HepG2 (cell line): ENCODE measurements around the gene SYNE2. TPM values are rescaled to one million over a fixed set of nuclear protein-coding genes. Genes with fewer than 3 reads are reported as not detected.

ENCODE experiments used
- ATAC-seq: fragments of 200-7000 bp; cut with Tn5 transposase; 3 replicates; pipeline ENCODE4 v1.9.1; 2020; ENCODE audit warnings: mild to moderate bottlenecking, moderate library complexity
- BruUV-seq: library from RNA; stranded (reverse); fragments of 400-500 nt; replicated peaks from 2 replicates; lab custom pipeline; 2021; lab: Mats Ljungman, UMichigan
- CTCF ChIA-PET: fragments of 300-600 bp; formaldehyde crosslinking; extraction: SDS; loops from one replicate; lab custom pipeline; 2021; ENCODE audit warnings: low total read pairs, inconsistent platforms, low intra/inter-chr PET ratio; lab: Yijun Ruan, JAX
- POLR2A ChIA-PET: fragments of 350-600 bp; sonication (Branson Sonifier 250); formaldehyde crosslinking; loops from one replicate; lab custom pipeline; 2020; ENCODE audit warnings: antibody characterized with exemption, inconsistent platforms; lab: Yijun Ruan, JAX
- DNase-seq: peaks from one replicate; pipeline ENCODE4 v3.0.0-alpha.2; 2015; ENCODE audit warnings: low spot score
- FAIRE-seq: peaks from 3 replicates; lab custom pipeline; 2011; peaks lifted over from hg19 to GRCh38; lab: Jason Lieb, UNC
- H2AFZ ChIP-seq: one replicate; pipeline ENCODE4 v1.6.1; 2011; ENCODE audit warnings: low read length, inconsistent platforms
- H3K27ac ChIP-seq: fragments of 300-600 bp; 3 replicates; pipeline ENCODE4 v1.8.0; 2011; ENCODE audit warnings: mixed run types, mild to moderate bottlenecking, mixed read lengths, low read length, inconsistent platforms; ENCODE audit not compliant: insufficient read depth; ENCODE audit errors: extremely low read length
- H3K27me3 ChIP-seq, 2 experiments: fragments of 200-600 bp in 1 of 2; 2 replicates in 1 of 2; 3 replicates in 1 of 2; pipeline versions ENCODE4 v1.6.0 to v1.8.0; 2011; ENCODE audit warnings: low read length in 2 of 2, mild to moderate bottlenecking in 2 of 2, moderate library complexity in 2 of 2, inconsistent platforms in 1 of 2; ENCODE audit not compliant: insufficient read depth in 2 of 2, control insufficient read depth in 1 of 2
- H3K36me3 ChIP-seq, 2 experiments: fragments of 200-600 bp in 1 of 2; replicated peaks in 1 of 2; 2 replicates in 1 of 2; 3 replicates in 1 of 2; pipeline versions ENCODE4 v1.5.1 to v1.8.0; 2011; ENCODE audit warnings: low read length in 2 of 2, inconsistent platforms in 1 of 2; ENCODE audit not compliant: insufficient read depth in 2 of 2, control insufficient read depth in 1 of 2
- H3K4me1 ChIP-seq: 2 replicates; pipeline ENCODE4 v1.5.1; 2012; ENCODE audit warnings: low read length, inconsistent platforms; ENCODE audit not compliant: insufficient read depth
- H3K4me2 ChIP-seq: 2 replicates; pipeline ENCODE4 v1.6.0; 2011; ENCODE audit warnings: low read depth, low read length, inconsistent platforms
- H3K4me3 ChIP-seq, 3 experiments: fragments of 200-600 bp in 1 of 3; sonication (generic), shearing (Covaris generic) in 1 of 3; replicated peaks in 1 of 3; 2 replicates each; pipeline ENCODE4 v1.5.1; 2011 to 2016; ENCODE audit warnings: low read length in 3 of 3, inconsistent platforms in 2 of 3, low read depth in 2 of 3, mild to moderate bottlenecking in 2 of 3, control low read depth in 1 of 3, mixed read lengths in 1 of 3; ENCODE audit not compliant: insufficient read depth in 1 of 3
- H3K79me2 ChIP-seq: one replicate; pipeline ENCODE4 v1.6.1; 2011; ENCODE audit warnings: low read length, inconsistent platforms; ENCODE audit not compliant: insufficient read depth
- H3K9ac ChIP-seq: 2 replicates; pipeline ENCODE4 v1.6.0; 2011; ENCODE audit warnings: mild to moderate bottlenecking, low read depth, low read length, inconsistent platforms; ENCODE audit not compliant: insufficient read depth
- H3K9me3 ChIP-seq: 2 replicates; pipeline ENCODE4 v1.5.1; 2012; ENCODE audit warnings: mild to moderate bottlenecking, low read length
- H4K20me1 ChIP-seq: 2 replicates; pipeline ENCODE4 v1.6.0; 2011; ENCODE audit warnings: inconsistent platforms, mild to moderate bottlenecking, low read length, moderate library complexity; ENCODE audit not compliant: insufficient read depth
- CAMTA2 ChIP-seq: sonication (generic); formaldehyde crosslinking; IDR thresholded peaks from 2 replicates; pipeline ENCODE4 v1.4.0; 2020; ENCODE audit warnings: mild to moderate bottlenecking, missing genetic modification reagents, borderline replicate concordance
- KMT2B ChIP-seq: IDR thresholded peaks from 2 replicates; pipeline ENCODE4 v1.6.1; 2016; ENCODE audit warnings: missing genetic modification reagents, missing compliant biosample characterization
- SIX1 ChIP-seq: sonication (generic); formaldehyde crosslinking; IDR thresholded peaks from 2 replicates; pipeline ENCODE4 v1.4.0; 2020; ENCODE audit warnings: missing genetic modification reagents, borderline replicate concordance
- SMAD9 ChIP-seq: sonication (generic); formaldehyde crosslinking; IDR thresholded peaks from 2 replicates; pipeline ENCODE4 v1.5.1; 2020; ENCODE audit warnings: mild to moderate bottlenecking, missing genetic modification reagents
- TFDP2 ChIP-seq: sonication (generic); formaldehyde crosslinking; IDR thresholded peaks from 2 replicates; pipeline ENCODE4 v1.4.0; 2020; ENCODE audit warnings: missing genetic modification reagents
- ZNF326 ChIP-seq: sonication (generic); formaldehyde crosslinking; IDR thresholded peaks from 2 replicates; pipeline ENCODE4 v1.4.0; 2020; ENCODE audit warnings: missing genetic modification reagents, borderline replicate concordance
- WGBS: methylation state at CpG from one replicate; pipeline ENCODE4 v1.1.6; 2017; ENCODE audit warnings: low lambda C conversion rate; 5-methylcytosine and 5-hydroxymethylcytosine counted together
- in situ Hi-C: cut with HindIII; loops from 2 replicates; pipeline ENCODE4 v1.10.0; 2017; ENCODE audit warnings: low pct_unique_long_range_greater_than_20kb; ENCODE audit not compliant: extremely low pct_ligation_motif_present
- intact Hi-C: fragments of 100-400 bp; cut with micrococcal nuclease; formaldehyde crosslinking; loops from one replicate; pipeline ENCODE4 v1.10.0; 2022; ENCODE audit not compliant: unreplicated experiment
- polyA plus RNA-seq, 8 experiments: library from polyadenylated mRNA; depleted of rRNA in 3 of 8; stranded (reverse) in 7 of 8; unstranded in 1 of 8; fragments of >200 nt; fragmentation: Illumina TruSeq in 4 of 8; extraction: Trizol in 4 of 8; gene quantifications; 2 replicates each; pipeline versions ENCODE4 v1.2.1 to v1.2.3, GENCODE V29; 2011 to 2016; ENCODE audit warnings: low read depth in 4 of 8, missing spikeins in 1 of 8, mixed read lengths in 1 of 8; ENCODE audit not compliant: insufficient read depth in 1 of 8
- total RNA-seq, 5 experiments: library from RNA; depleted of rRNA; stranded (reverse); fragments of >200 nt; fragmentation: Illumina TruSeq; extraction: Trizol; gene quantifications; 2 replicates each; pipeline ENCODE4 v1.2.3, GENCODE V29; 2016; ENCODE audit warnings: low read depth in 1 of 5
- TF ChIP-seq, protein P1 (sequence below): sonication (generic); formaldehyde crosslinking; IDR thresholded peaks from 2 replicates; pipeline ENCODE4 v1.9.0; 2021; ENCODE audit warnings: missing genetic modification reagents, mild to moderate bottlenecking, borderline replicate concordance

The SYNE2 gene
- total and polyA plus RNA-seq, 2 of the 13 experiments (the other 11 are each of a cell fraction or from before 2014, with no cell fraction given) = 6.2 to 13.3 TPM

- no peak overlapping the region for H3K27ac ChIP-seq
- in situ Hi-C loops (no loop called here), intact Hi-C loops (no loop called here)
- H3K4me2 ChIP-seq = no peak overlapping the region
- H2AFZ ChIP-seq = no peak overlapping the region
- FAIRE-seq (no peak), ATAC-seq (no peak), DNase-seq (no peak)
- 43% methylated on average over 4 of the region's 4 CpGs for WGBS
- H4K20me1 ChIP-seq = no peaks in the 10 kb centered on the region
- H3K4me3 ChIP-seq = no peak overlapping the region
- ChIA-PET POLR2A (no interaction called here), CTCF (no interaction called here)
- H3K9ac ChIP-seq = no peak overlapping the region
- no peaks in the 10 kb centered on the region for H3K9me3 ChIP-seq
- no peaks in the 10 kb centered on the region for H3K36me3 ChIP-seq
- no peaks in the 10 kb centered on the region for H3K27me3 ChIP-seq
- no TSS peak for BruUV-seq
- H3K79me2 ChIP-seq = no peaks in the 10 kb centered on the region
- no peaks in the 10 kb centered on the region for H3K4me1 ChIP-seq
- TF ChIP-seq SIX1 (CRISPR knock-in tag) = no peak
- TF ChIP-seq, protein P1, sequence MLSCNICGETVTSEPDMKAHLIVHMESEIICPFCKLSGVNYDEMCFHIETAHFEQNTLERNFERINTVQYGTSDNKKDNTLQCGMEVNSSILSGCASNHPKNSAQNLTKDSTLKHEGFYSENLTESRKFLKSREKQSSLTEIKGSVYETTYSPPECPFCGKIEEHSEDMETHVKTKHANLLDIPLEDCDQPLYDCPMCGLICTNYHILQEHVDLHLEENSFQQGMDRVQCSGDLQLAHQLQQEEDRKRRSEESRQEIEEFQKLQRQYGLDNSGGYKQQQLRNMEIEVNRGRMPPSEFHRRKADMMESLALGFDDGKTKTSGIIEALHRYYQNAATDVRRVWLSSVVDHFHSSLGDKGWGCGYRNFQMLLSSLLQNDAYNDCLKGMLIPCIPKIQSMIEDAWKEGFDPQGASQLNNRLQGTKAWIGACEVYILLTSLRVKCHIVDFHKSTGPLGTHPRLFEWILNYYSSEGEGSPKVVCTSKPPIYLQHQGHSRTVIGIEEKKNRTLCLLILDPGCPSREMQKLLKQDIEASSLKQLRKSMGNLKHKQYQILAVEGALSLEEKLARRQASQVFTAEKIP = no peak
- TF ChIP-seq ZNF326 (CRISPR knock-in tag) = no peak
- TF ChIP-seq CAMTA2 (CRISPR knock-in tag) = no peak
- no peak for TF ChIP-seq SMAD9
- no peak for TF ChIP-seq KMT2B (CRISPR knock-in tag)
- no peak for TF ChIP-seq TFDP2
These were observed 395.9 kb downstream of the SYNE2 start for GRCh38 chr14:64248689-64249088.
